Panc1 (cell line): ENCODE results near the gene TRIM2.

Source experiments
- CTCF ChIP-seq: fragments of 450-650 bp; IDR thresholded peaks from 2 replicates; pipeline ENCODE4 v1.5.1; 2017; ENCODE audit warnings: mild to moderate bottlenecking
- POLR2AphosphoS5 ChIP-seq: IDR thresholded peaks from 2 replicates; pipeline ENCODE4 v1.6.1; 2012; ENCODE audit warnings: mild to moderate bottlenecking, low read depth, low read length, moderate library complexity
- TCF7L2 ChIP-seq: IDR thresholded peaks from 2 replicates; pipeline ENCODE4 v1.6.1; 2011; ENCODE audit warnings: mild to moderate bottlenecking, low read depth, low read length, inconsistent platforms

GRCh38 chr4:153348006-153348405 lies 143.8 kb downstream of the TRIM2 start:
- TF ChIP-seq CTCF: no peak
- TF ChIP-seq POLR2AphosphoS5: no peak
- TF ChIP-seq TCF7L2: no peak
